Activated CD8-positive, alpha-beta memory T cell treated with anti-CD3 and anti-CD28 coated beads, Interleukin-2, amount 50 U/mL, for 1 hour (primary cell): ENCODE measurements around the gene ELFN1.

Source experiments
- DNase-seq: peaks from one replicate; pipeline ENCODE4 v3.0.0-alpha.2; 2020; ENCODE audit errors: extremely low read depth

ELFN1 gene

GRCh38 chr7:1675673-1676549, 5.8 kb downstream of the ELFN1 start:
- no peak for DNase-seq

GRCh38 chr7:1676550-1677078, 6.5 kb downstream of the ELFN1 start:
- no peak for DNase-seq

- no peak for DNase-seq
Observed at GRCh38 chr7:1677206-1678080, 7.4 kb downstream of the ELFN1 start.

GRCh38 chr7:1678081-1678543, 8.0 kb downstream of the ELFN1 start:
- no peak for DNase-seq

- no peak for DNase-seq
Observed at GRCh38 chr7:1678571-1679325, 8.7 kb downstream of the ELFN1 start.

GRCh38 chr7:1679326-1679965, 9.4 kb downstream of the ELFN1 start:
- DNase-seq, result no peak

GRCh38 chr7:1679966-1680730, 10.1 kb downstream of the ELFN1 start:
- no peak for DNase-seq

- no peak for DNase-seq
Observed at GRCh38 chr7:1681581-1681980, 11.5 kb downstream of the ELFN1 start.

GRCh38 chr7:1685000-1685624, 15.0 kb downstream of the ELFN1 start:
- DNase-seq, result no peak

GRCh38 chr7:1688542-1688941, 18.5 kb downstream of the ELFN1 start:
- DNase-seq, result no peak

GRCh38 chr7:1689311-1689710, 19.2 kb downstream of the ELFN1 start:
- no peak for DNase-seq

- no peak for DNase-seq
Observed at GRCh38 chr7:1690359-1690958, 20.4 kb downstream of the ELFN1 start.

- no peak for DNase-seq
Observed at GRCh38 chr7:1691096-1691495, 21.0 kb downstream of the ELFN1 start.

- DNase-seq, result no peak
Observed at GRCh38 chr7:1691601-1692514, 21.8 kb downstream of the ELFN1 start.

GRCh38 chr7:1692515-1693418, 22.7 kb downstream of the ELFN1 start:
- no peak for DNase-seq

GRCh38 chr7:1693419-1693990, 23.4 kb downstream of the ELFN1 start:
- DNase-seq, result no peak

GRCh38 chr7:1693991-1694524, 24.0 kb downstream of the ELFN1 start:
- no peak for DNase-seq
